HG02759 (cell line): ENCODE data around the gene CFAP90.

Experiments
- ATAC-seq: cut with Tn5 transposase; IDR thresholded peaks from one replicate; pipeline ENCODE4 v1.9.1; 2021; ENCODE audit warnings: mild to moderate bottlenecking, moderate library complexity; ENCODE audit not compliant: unreplicated experiment

CFAP90 gene

GRCh38 chr5:7827610-7828009, 23.3 kb downstream of the CFAP90 start:
- no peak for ATAC-seq

- no peak for ATAC-seq
Observed at GRCh38 chr5:7825630-7826029, 25.3 kb downstream of the CFAP90 start.

DNA sequence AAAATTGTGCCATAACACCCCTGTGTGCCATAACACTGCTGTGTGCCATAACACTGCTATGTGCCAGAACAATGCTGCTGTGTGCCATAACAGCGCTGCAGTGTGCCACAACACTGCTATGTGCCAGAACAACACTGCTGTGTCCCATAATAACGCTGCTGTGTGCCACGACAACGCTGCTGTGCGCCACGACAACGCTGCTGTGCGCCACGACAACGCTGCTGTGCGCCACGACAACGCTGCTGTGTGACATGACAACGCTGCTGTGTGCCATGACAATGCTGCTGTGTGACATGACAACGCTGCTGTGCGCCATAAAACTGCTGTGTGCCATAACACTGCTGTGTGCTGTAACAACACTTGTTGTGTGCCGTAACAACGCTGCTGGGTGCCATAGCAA, 25.9 kb downstream of the CFAP90 start:
- no peak for ATAC-seq

DNA sequence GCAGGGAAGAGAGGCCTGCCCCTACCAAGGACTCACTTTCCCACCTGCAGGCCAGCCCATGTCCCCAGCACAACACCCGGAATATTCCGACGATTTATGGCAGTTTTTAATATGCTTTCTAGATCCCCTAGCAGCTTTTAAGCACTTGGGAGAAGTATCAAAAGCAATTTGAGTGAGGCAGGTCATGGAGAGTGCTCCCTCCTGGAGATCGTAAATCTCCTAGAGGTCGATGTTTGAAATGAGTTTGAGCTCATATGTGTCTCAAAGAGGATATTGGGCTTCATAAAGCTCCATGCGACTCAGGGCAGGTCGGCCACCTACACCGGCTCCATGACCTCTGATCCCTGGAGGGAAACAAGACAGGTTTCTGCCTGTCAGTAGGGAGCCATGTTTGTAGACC, 27.3 kb downstream of the CFAP90 start:
- ATAC-seq, result no peak

GRCh38 chr5:7822449-7822848, 28.5 kb downstream of the CFAP90 start:
- ATAC-seq, result no peak

- peak; percentile 18 for ATAC-seq
Observed at GRCh38 chr5:7816535-7816901, 34.4 kb downstream of the CFAP90 start.

DNA sequence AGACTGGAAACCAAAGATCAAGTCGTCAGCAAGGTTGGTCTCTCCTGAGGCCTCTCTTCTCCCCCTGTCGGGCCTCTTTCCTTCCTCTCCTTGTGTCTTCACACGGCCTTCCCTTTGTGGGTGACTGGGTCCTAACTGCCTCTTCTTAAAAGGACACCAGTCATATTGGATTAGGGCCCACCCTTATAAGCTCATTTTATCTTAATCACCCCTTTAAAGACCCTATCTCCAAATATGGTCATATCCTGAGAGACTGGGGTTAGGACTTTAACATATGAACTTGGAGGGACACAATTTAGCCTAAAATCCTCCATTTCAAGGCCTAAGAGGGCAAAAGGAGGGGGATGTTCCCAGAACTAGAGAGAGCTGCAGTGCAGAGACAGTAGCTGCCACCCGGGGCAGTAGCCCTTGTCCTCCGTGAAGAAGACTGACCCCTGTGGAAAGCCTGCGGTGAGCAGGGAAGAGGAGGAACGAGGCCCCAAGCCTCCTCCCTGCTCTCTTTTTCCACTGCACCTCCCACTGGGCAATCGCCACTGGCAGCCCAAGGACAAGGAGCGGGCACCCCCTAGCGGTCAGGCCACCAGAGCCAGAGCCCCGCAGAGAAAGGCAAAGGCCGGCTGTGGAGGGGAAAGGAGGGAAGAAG, 34.9 kb downstream of the CFAP90 start:
- ATAC-seq, result peak; percentile 95

DNA sequence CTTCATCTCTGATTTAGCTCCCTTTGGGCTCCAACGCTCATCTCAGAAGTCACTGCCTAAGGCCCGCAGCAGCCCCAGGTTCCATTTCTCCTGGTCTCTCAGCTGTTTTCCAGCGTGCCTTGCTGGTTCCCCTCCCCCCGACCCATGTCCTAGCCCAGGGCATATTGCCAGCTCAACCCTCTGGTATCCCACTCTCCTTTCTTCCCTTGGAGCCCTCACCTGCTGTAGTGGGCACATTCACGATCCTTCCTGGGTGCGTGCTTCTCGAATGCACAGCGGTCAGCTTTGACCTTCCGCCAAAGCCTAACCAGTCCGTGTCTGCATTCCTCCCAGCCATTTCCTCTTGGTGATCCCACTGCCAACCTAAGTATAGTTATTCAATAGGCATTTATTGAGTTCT, 36.1 kb downstream of the CFAP90 start:
- no peak for ATAC-seq

DNA sequence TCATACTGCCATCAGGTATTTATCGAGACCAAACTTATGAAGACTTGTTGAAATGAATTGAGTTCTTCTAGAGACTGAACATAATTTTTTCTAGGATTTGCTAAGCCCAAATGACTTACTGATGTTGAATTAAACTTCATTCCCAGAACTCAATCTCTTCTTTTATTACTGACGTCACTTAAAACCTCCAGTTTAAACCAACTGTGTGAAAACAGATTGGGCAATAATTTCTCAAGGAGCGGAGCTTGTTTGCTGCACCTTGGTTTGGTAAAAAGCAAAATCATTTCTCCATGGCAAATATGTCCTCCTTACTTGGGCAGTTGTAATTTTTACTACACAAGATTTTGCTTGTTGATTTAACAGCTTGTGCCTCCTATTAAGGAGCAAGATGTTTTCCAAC, 37.4 kb downstream of the CFAP90 start:
- no peak for ATAC-seq

GRCh38 chr5:7813007-7813406, 37.9 kb downstream of the CFAP90 start:
- ATAC-seq, result no peak

- ATAC-seq, result no peak
Observed at GRCh38 chr5:7811715-7812114, 39.2 kb downstream of the CFAP90 start.

DNA sequence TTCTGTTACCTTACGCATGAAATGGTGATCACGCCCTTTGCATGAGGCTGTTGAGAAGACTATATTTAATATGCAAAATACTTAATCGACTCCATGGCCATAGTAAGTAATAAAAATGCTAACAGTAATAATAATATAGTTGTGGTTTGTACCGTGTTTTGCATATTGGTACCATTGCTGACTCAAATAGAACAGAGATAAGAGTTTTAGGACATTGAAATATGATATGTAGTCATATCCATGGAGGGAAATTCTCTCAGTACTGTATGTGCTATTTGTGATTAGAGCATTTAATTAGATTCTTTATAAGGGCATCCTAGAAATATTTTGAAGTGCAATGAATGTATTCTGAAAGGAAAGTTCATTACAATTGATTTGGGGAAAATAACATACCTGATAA, 41.9 kb downstream of the CFAP90 start:
- ATAC-seq, result no peak

- ATAC-seq, result no peak
Observed at GRCh38 chr5:7805379-7805778, 45.6 kb downstream of the CFAP90 start.

GRCh38 chr5:7803937-7804336, 47.0 kb downstream of the CFAP90 start:
- ATAC-seq, result no peak

DNA sequence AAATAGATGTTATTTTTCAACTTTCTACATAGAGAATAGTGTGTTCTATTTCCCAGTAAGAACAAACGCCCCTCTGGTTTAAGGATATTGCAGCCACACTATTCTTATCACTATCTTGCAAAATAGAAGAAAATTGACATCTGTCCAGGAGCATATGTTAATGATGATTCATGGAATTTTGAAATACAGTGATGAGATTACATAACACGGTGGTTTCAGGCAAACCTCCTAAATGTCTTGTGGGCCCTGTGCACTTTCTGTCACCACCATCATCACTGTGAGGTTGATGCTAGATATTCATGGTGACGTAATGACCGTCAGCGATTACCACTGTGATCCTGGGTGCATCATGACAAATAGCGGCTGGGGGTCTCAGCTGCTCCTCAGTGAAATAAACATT, 48.1 kb downstream of the CFAP90 start:
- ATAC-seq, result no peak

- ATAC-seq, result no peak
Observed at GRCh38 chr5:7801891-7802614, 48.9 kb downstream of the CFAP90 start.

DNA sequence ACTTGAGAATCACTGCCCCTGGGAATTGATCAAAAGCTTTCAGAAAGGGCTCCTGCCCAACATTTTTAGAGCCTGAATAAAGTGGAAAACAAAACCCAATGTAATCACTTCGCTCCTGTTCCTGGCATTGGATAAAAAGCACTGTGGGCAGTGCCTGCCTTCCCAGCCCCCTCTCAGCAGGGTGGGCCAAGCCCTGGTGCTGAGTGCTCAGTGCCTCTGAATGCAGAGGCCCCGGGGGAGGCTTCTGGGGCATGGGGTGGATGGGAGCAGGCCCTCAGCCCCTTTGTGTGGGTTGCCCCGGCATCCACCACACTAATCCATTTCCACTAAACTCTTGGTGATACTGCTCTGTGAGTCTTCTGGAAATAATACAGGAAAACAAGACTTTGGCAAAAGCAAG, 55.6 kb downstream of the CFAP90 start:
- ATAC-seq, result no peak

DNA sequence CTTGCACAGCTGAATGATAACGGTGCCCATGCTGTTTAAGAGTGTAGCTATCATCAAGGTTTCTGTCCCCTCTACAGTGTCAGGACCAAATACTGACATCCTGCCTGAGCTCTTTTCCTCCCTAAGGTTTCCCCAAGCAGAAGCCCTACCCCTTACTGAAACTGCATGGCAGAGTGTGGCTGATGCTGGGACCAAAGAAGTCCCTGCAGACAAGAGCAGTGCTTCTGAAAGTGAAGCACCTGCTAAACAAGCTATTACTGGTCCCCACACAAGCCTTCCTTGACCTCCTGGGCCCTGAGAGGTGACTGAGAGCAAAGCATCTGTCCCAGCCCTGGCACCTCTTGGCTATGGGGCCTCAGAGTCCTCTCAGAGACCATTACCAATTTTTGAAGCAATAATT, 56.1 kb downstream of the CFAP90 start:
- peak; percentile 52 for ATAC-seq

DNA sequence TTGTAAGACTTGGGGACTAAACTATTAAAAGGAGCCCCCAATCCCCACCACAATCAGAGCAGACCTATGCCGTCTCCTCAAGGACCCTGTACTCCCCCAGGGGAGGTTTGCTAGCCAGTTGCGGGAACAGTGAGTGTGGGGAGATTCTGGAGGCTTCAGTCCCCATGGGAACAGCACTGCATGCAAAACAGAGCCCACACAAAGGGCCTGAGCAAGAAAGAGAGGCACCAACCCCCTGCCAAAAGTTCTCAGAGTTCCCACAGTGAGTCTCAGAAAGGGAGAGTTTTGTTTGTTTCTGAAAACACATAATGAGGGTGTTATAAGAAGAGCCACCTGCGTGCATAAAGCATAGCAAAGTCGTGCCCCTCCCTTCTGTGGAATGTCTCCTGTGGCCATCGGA, 56.6 kb downstream of the CFAP90 start:
- peak; percentile 90 for ATAC-seq

DNA sequence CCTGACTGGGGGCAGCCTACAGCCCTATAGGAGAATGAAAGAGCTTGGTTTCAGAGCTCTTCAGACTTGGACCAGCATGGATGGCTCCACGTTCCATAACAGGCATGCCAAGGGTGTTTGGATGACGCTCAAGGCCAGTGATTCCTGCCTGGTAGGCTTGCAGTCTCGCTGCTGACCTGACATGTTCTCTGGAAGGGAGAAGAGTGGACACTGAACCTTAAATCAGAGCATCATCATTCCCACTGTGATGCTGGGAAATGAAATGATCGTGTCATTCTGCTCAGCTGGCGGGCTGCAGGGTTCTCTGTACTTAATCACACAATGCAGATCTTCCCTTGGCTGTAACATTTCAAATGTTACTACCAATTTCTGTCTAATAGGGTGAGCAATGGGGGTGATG, 57.0 kb downstream of the CFAP90 start:
- no peak for ATAC-seq

GRCh38 chr5:7789567-7789966, 61.4 kb downstream of the CFAP90 start:
- ATAC-seq, result no peak

GRCh38 chr5:7787770-7788169, 63.2 kb downstream of the CFAP90 start:
- no peak for ATAC-seq
